ENCODE results near the gene HOXA1.

HOXA1 gene

DNA sequence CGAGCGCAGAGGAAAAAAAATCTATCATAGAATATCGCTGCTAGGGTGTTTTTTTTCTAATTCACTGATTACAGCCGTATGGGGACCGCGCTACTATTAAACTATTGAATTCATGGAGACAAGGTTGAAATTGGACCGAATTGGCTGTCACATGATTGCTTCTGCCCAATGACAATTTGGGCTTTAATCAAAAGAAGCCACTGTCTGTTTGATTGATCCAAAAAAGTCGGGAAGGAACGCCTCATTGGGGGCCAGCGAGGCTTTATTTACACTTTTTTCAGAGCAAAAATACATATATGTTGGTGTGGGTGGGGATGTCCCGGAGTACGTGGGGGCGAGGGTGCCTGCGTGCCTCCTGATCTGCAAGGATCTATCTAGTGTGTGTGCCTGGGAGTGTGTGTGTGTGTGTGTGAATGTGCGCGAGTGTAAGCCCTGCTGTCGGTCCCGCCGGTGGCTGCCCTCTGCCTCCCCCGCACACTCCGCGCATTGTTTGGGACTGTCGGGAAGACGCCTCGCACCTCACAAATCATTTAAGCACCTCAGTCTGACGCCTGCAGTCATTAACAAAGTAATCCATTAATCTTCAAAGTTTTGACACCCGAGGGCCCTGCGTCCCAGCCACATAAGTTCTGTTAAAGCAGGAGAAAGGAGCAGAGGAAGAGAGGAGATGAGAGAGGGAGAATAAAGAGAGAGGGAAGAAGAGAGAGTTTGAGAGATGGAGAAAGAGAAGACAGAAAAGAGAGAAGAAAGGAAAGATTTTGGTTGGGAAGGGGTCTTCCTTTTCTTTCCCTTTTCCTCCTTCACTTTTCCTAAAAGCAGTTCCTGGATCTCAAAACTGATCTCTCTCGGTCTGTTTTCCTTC, 7.0 kb upstream of the HOXA1 start, which contains the start of gene HOXA2:
HOXA2 (minus strand) TSS at position 103 of the 862 bp plus-strand sequence. CDS start 183 bp downstream, outside the sequence.
- TF ChIP-seq YY1 (IDR thresholded peaks at IDR 0.05; ENCODE audit: low read depth) (no peak), FOXM1 (IDR thresholded peaks at IDR 0.05; ENCODE audit: borderline replicate concordance, low read depth) (no peak), EGR1 (IDR thresholded peaks at IDR 0.05) (no peak), CREB1 (IDR thresholded peaks at IDR 0.05; ENCODE audit: low read depth) (no peak)
- TF ChIP-seq, protein P1, sequence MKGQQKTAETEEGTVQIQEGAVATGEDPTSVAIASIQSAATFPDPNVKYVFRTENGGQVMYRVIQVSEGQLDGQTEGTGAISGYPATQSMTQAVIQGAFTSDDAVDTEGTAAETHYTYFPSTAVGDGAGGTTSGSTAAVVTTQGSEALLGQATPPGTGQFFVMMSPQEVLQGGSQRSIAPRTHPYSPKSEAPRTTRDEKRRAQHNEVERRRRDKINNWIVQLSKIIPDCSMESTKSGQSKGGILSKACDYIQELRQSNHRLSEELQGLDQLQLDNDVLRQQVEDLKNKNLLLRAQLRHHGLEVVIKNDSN (IDR thresholded peaks at IDR 0.05) = no peak

DNA sequence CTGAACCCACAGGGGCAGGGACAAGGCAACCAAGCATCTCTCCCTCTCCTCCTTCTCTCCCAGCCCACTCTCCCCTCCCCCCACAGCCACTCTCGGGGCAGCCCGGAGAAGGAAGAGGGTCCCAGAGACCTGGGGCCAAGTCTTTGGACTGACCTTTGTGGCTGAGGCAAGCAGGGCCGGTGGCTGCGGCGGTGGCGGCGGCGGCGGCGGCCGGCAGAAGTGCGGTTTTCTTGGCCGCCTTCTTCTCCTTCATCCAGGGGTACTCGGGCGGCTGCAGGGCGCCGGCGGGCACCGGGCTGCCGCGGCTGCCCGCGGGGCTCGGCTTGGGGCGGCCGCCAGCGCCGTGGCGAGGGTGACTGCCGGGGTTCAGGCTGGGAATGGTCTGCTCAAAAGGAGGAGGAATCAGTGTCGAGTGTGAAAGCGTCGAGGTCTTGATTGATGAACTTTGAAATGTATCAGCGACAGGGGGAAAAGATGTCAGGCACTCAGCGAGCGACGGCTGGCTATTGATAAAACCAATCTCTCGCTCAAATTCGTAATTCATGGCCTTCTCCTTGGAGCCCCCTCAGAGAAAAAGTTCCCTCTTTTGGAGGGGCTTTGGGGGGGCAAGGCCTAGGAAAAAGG, 6.3 kb upstream of the HOXA1 start:
- no peak for TF ChIP-seq CEBPB (IDR thresholded peaks at IDR 0.05)
- no peak for TF ChIP-seq YY1 (IDR thresholded peaks at IDR 0.05; ENCODE audit: low read depth)
- no peak for TF ChIP-seq TCF12 (IDR thresholded peaks at IDR 0.05; ENCODE audit: low read depth)
- no peak for TF ChIP-seq CREB1 (IDR thresholded peaks at IDR 0.05; ENCODE audit: low read depth)
- TF ChIP-seq NFIC (IDR thresholded peaks at IDR 0.05) = no peak
- TF ChIP-seq FOXM1 (IDR thresholded peaks at IDR 0.05; ENCODE audit: borderline replicate concordance, low read depth) = no peak
- no peak for TF ChIP-seq TAF1 (IDR thresholded peaks at IDR 0.05; ENCODE audit: low read depth)
- no peak for TF ChIP-seq TEAD4 (IDR thresholded peaks at IDR 0.05)
- TF ChIP-seq, protein P2, sequence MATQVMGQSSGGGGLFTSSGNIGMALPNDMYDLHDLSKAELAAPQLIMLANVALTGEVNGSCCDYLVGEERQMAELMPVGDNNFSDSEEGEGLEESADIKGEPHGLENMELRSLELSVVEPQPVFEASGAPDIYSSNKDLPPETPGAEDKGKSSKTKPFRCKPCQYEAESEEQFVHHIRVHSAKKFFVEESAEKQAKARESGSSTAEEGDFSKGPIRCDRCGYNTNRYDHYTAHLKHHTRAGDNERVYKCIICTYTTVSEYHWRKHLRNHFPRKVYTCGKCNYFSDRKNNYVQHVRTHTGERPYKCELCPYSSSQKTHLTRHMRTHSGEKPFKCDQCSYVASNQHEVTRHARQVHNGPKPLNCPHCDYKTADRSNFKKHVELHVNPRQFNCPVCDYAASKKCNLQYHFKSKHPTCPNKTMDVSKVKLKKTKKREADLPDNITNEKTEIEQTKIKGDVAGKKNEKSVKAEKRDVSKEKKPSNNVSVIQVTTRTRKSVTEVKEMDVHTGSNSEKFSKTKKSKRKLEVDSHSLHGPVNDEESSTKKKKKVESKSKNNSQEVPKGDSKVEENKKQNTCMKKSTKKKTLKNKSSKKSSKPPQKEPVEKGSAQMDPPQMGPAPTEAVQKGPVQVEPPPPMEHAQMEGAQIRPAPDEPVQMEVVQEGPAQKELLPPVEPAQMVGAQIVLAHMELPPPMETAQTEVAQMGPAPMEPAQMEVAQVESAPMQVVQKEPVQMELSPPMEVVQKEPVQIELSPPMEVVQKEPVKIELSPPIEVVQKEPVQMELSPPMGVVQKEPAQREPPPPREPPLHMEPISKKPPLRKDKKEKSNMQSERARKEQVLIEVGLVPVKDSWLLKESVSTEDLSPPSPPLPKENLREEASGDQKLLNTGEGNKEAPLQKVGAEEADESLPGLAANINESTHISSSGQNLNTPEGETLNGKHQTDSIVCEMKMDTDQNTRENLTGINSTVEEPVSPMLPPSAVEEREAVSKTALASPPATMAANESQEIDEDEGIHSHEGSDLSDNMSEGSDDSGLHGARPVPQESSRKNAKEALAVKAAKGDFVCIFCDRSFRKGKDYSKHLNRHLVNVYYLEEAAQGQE (IDR thresholded peaks at IDR 0.05; ENCODE audit: low read depth) = no peak
- TF ChIP-seq, protein P1 (IDR thresholded peaks at IDR 0.05) = no peak
- no peak for TF ChIP-seq RAD21 (IDR thresholded peaks at IDR 0.05; ENCODE audit: low read depth)
- TF ChIP-seq EP300 (IDR thresholded peaks at IDR 0.05; ENCODE audit: borderline replicate concordance) = no peak
- TF ChIP-seq EGR1 (IDR thresholded peaks at IDR 0.05) = no peak
- TF ChIP-seq, protein P3, sequence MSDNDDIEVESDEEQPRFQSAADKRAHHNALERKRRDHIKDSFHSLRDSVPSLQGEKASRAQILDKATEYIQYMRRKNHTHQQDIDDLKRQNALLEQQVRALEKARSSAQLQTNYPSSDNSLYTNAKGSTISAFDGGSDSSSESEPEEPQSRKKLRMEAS (IDR thresholded peaks at IDR 0.05) = no peak

GRCh38 chr7:27101171-27101956, 5.6 kb upstream of the HOXA1 start:
- TF ChIP-seq FOXM1 (IDR thresholded peaks at IDR 0.05; ENCODE audit: borderline replicate concordance, low read depth) (no peak), NFIC (IDR thresholded peaks at IDR 0.05) (no peak), EP300 (IDR thresholded peaks at IDR 0.05; ENCODE audit: borderline replicate concordance) (no peak), RAD21 (IDR thresholded peaks at IDR 0.05; ENCODE audit: low read depth) (no peak), TEAD4 (IDR thresholded peaks at IDR 0.05) (no peak), CEBPB (IDR thresholded peaks at IDR 0.05) (no peak), ZBTB7A (IDR thresholded peaks at IDR 0.05; ENCODE audit: low read depth) (no peak), TAF1 (IDR thresholded peaks at IDR 0.05; ENCODE audit: low read depth) (no peak), TCF12 (IDR thresholded peaks at IDR 0.05; ENCODE audit: low read depth) (no peak)
- TF ChIP-seq, protein P3 (IDR thresholded peaks at IDR 0.05) = no peak

DNA sequence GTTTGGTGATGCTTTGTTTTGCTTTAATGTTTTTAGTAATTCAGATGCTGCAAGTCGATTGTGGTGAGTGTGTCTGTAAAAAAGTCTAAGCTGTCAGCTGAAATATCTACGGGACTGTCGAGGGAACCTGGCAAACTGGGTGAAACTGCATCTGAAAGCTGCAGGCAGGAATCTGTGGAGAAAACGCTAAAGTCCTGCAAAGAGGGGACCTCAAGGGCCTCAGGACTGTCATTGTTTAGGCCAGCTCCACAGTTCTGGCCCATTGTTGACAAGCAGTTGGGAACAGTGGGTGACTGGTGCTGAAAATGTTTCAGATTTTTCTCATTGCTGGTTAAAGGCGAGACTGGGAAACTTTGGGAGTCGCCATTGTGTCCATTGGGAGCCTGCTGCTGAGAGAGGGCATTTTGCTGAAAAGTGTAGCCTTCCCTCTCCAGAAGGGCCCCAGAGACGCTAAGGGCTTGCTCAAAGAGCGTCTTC, 4.9 kb upstream of the HOXA1 start:
- TF ChIP-seq RAD21 (IDR thresholded peaks at IDR 0.05; ENCODE audit: low read depth) (no peak), NFIC (IDR thresholded peaks at IDR 0.05) (no peak), YY1 (IDR thresholded peaks at IDR 0.05; ENCODE audit: low read depth) (no peak), FOXM1 (IDR thresholded peaks at IDR 0.05; ENCODE audit: borderline replicate concordance, low read depth) (no peak), ZBTB7A (IDR thresholded peaks at IDR 0.05; ENCODE audit: low read depth) (no peak), TAF1 (IDR thresholded peaks at IDR 0.05; ENCODE audit: low read depth) (no peak), CEBPB (IDR thresholded peaks at IDR 0.05) (no peak), EGR1 (IDR thresholded peaks at IDR 0.05) (no peak), EP300 (IDR thresholded peaks at IDR 0.05; ENCODE audit: borderline replicate concordance) (no peak), TEAD4 (IDR thresholded peaks at IDR 0.05) (no peak), CREB1 (IDR thresholded peaks at IDR 0.05; ENCODE audit: low read depth) (no peak), TCF12 (IDR thresholded peaks at IDR 0.05; ENCODE audit: low read depth) (no peak)
- TF ChIP-seq, protein P3 (IDR thresholded peaks at IDR 0.05) = no peak
- TF ChIP-seq, protein P2 (IDR thresholded peaks at IDR 0.05; ENCODE audit: low read depth) = no peak
- TF ChIP-seq, protein P1 (IDR thresholded peaks at IDR 0.05) = no peak

Measured in Ishikawa (cell line).